Activated naive CD4-positive, alpha-beta T cell treated with anti-CD3 and anti-CD28 coated beads, Interleukin-2, amount 10 ng/mL, durations not matched to agents 7 days and 5 days (primary cell): ENCODE measurements around the gene RAB11A.

Experiments used
- CTCF ChIA-PET: fragments of 350-600 bp; sonication (Branson Sonifier 250); formaldehyde crosslinking; loops from one replicate; lab custom pipeline; 2021; ENCODE audit warnings: antibody characterized with exemption; lab: Charles Lee
- DNase-seq: peaks from one replicate; pipeline ENCODE4 v3.0.0-alpha.2; 2020
- H3K27ac Mint-ChIP-seq: one replicate; pipeline ENCODE4 v1.8.0; 2021; ENCODE audit warnings: mild to moderate bottlenecking, moderate library complexity, mixed read lengths
- H3K27me3 Mint-ChIP-seq: one replicate; pipeline ENCODE4 v1.8.0; 2021; ENCODE audit warnings: mild to moderate bottlenecking, mixed read lengths
- H3K36me3 Mint-ChIP-seq: one replicate; pipeline ENCODE4 v1.8.0; 2021; ENCODE audit warnings: mixed read lengths
- H3K4me1 Mint-ChIP-seq: one replicate; pipeline ENCODE4 v1.8.0; 2021; ENCODE audit warnings: mixed read lengths
- H3K4me3 Mint-ChIP-seq: one replicate; pipeline ENCODE4 v1.8.0; 2021; ENCODE audit warnings: mild to moderate bottlenecking, moderate library complexity, mixed read lengths
- H3K9me3 Mint-ChIP-seq: one replicate; pipeline ENCODE4 v1.8.0; 2021; ENCODE audit warnings: mixed read lengths

The RAB11A gene

GRCh38 chr15:65834603-65835282 lies 34.5 kb upstream of the RAB11A start:
- H3K4me3 Mint-ChIP-seq = no peak overlapping the region

GRCh38 chr15:65835447-65835846 lies 33.8 kb upstream of the RAB11A start:
- H3K36me3 Mint-ChIP-seq = peaks cover 1% of the 10 kb centered on the region

More at GRCh38 chr15:65834603-65835282, 34.5 kb upstream of the RAB11A start:
- H3K27me3 Mint-ChIP-seq = no peaks in the 10 kb centered on the region
- H3K36me3 Mint-ChIP-seq = peaks cover 1% of the 10 kb centered on the region
- H3K4me1 Mint-ChIP-seq = peaks cover 37% of the 10 kb centered on the region
- no peak overlapping the region for H3K27ac Mint-ChIP-seq
- H3K9me3 Mint-ChIP-seq = no peaks in the 10 kb centered on the region
- DNase-seq = no peak
- CTCF ChIA-PET = interaction anchor here (0.7 to 5.6 kb wide), 10 partner anchors 11 to 224 kb away, joined by 3 to 82 read pairs (median 3); partner anchors contain the start of gene INTS14

GRCh38 chr15:65836665-65837064 lies 32.6 kb upstream of the RAB11A start:
- Mint-ChIP-seq H3K27ac (no peak overlapping the region), H3K4me1 (peaks cover 24% of the 10 kb centered on the region), H3K27me3 (peaks cover 6% of the 10 kb centered on the region), H3K36me3 (peaks cover 1% of the 10 kb centered on the region), H3K9me3 (no peaks in the 10 kb centered on the region), H3K4me3 (no peak overlapping the region)
- CTCF ChIA-PET = interaction anchor here (0.7 to 5.6 kb wide), 18 partner anchors 10 to 247 kb away, joined by 3 to 82 read pairs (median 4); partner anchors contain the start of gene DENND4A
- no peak for DNase-seq

More at GRCh38 chr15:65835447-65835846, 33.8 kb upstream of the RAB11A start:
- Mint-ChIP-seq H3K27ac (no peak overlapping the region), H3K27me3 (no peaks in the 10 kb centered on the region), H3K4me3 (no peak overlapping the region), H3K4me1 (peaks cover 33% of the 10 kb centered on the region), H3K9me3 (no peaks in the 10 kb centered on the region)
- CTCF ChIA-PET = interaction anchor here (1.0 to 5.6 kb wide), 11 partner anchors 12 to 240 kb away, joined by 3 to 82 read pairs (median 3); partner anchors contain the start of gene INTS14
- DNase-seq = no peak

GRCh38 chr15:65837301-65838294 lies 31.7 kb upstream of the RAB11A start:
- Mint-ChIP-seq H3K4me3 (no peak overlapping the region), H3K27ac (no peak overlapping the region), H3K4me1 (peaks cover 16% of the 10 kb centered on the region), H3K27me3 (peaks cover 12% of the 10 kb centered on the region), H3K9me3 (no peaks in the 10 kb centered on the region), H3K36me3 (no peaks in the 10 kb centered on the region)
- DNase-seq = no peak
- CTCF ChIA-PET = interaction anchor here (0.6 to 5.6 kb wide), 14 partner anchors 9 to 1144 kb away, joined by 3 to 82 read pairs (median 4); partner anchors contain the start of gene DENND4A

- CTCF ChIA-PET = interaction anchor here (0.5 kb wide), 1 partner anchor 179 kb away, joined by 3 read pairs; no protein-coding TSS in a partner anchor
- H3K36me3 Mint-ChIP-seq = no peaks in the 10 kb centered on the region
- no peak for DNase-seq
- no peaks in the 10 kb centered on the region for H3K9me3 Mint-ChIP-seq
- H3K27me3 Mint-ChIP-seq = peaks cover 12% of the 10 kb centered on the region
- H3K4me3 Mint-ChIP-seq = no peak overlapping the region
- H3K4me1 Mint-ChIP-seq = no peaks in the 10 kb centered on the region
- H3K27ac Mint-ChIP-seq = no peak overlapping the region
Observed at GRCh38 chr15:65839354-65839901, 29.9 kb upstream of the RAB11A start.

- Mint-ChIP-seq H3K4me3 (no peak overlapping the region), H3K36me3 (no peaks in the 10 kb centered on the region), H3K27me3 (peaks cover 12% of the 10 kb centered on the region), H3K4me1 (no peaks in the 10 kb centered on the region), H3K9me3 (no peaks in the 10 kb centered on the region), H3K27ac (no peak overlapping the region)
- DNase-seq = no peak
- CTCF ChIA-PET = interaction anchor here (0.5 kb wide), 1 partner anchor 179 kb away, joined by 3 read pairs; no protein-coding TSS in a partner anchor
Observed at GRCh38 chr15:65839985-65840384, 29.3 kb upstream of the RAB11A start.

- Mint-ChIP-seq H3K36me3 (no peaks in the 10 kb centered on the region), H3K9me3 (no peaks in the 10 kb centered on the region), H3K27me3 (peaks cover 12% of the 10 kb centered on the region), H3K4me3 (no peak overlapping the region), H3K4me1 (no peaks in the 10 kb centered on the region), H3K27ac (no peak overlapping the region)
- DNase-seq = no peak
- CTCF ChIA-PET = interaction anchor here (0.7 kb wide), 1 partner anchor 202 kb away, joined by 3 read pairs; no protein-coding TSS in a partner anchor
Observed at GRCh38 chr15:65841121-65841930, 28.0 kb upstream of the RAB11A start.

GRCh38 chr15:65845826-65846519 lies 23.3 kb upstream of the RAB11A start:
- Mint-ChIP-seq H3K27ac (no peak overlapping the region), H3K36me3 (no peaks in the 10 kb centered on the region), H3K4me3 (no peak overlapping the region), H3K9me3 (no peaks in the 10 kb centered on the region), H3K27me3 (peaks cover 12% of the 10 kb centered on the region), H3K4me1 (no peaks in the 10 kb centered on the region)
- no peak for DNase-seq
- CTCF ChIA-PET = interaction anchor here (0.6 to 1.7 kb wide), 3 partner anchors 9 to 273 kb away, joined by 4 to 7 read pairs (median 6); no protein-coding TSS in a partner anchor

GRCh38 chr15:65847989-65848388 lies 21.3 kb upstream of the RAB11A start:
- Mint-ChIP-seq H3K4me1 (no peaks in the 10 kb centered on the region), H3K9me3 (no peaks in the 10 kb centered on the region), H3K36me3 (no peaks in the 10 kb centered on the region), H3K4me3 (no peak overlapping the region), H3K27ac (no peak overlapping the region), H3K27me3 (peaks cover 4% of the 10 kb centered on the region)
- no peak for DNase-seq
- CTCF ChIA-PET = interaction anchor here (0.7 kb wide), 1 partner anchor 330 kb away, joined by 3 read pairs; no protein-coding TSS in a partner anchor

- CTCF ChIA-PET = interaction anchor here (0.6 to 0.8 kb wide), 2 partner anchors 15 to 204 kb away, joined by 3 to 4 read pairs; no protein-coding TSS in a partner anchor
- Mint-ChIP-seq H3K27me3 (peaks cover 4% of the 10 kb centered on the region), H3K27ac (no peak overlapping the region), H3K9me3 (no peaks in the 10 kb centered on the region), H3K4me1 (peaks cover 3% of the 10 kb centered on the region), H3K4me3 (no peak overlapping the region), H3K36me3 (no peaks in the 10 kb centered on the region)
- DNase-seq = no peak
Observed at GRCh38 chr15:65851981-65852380, 17.3 kb upstream of the RAB11A start.

GRCh38 chr15:65856821-65857455 lies 12.4 kb upstream of the RAB11A start:
- CTCF ChIA-PET = interaction anchor here (0.6 to 3.1 kb wide), 16 partner anchors 12 to 227 kb away, joined by 3 to 20 read pairs (median 4); partner anchors contain the start of gene RAB11A
- peaks cover 17% of the 10 kb centered on the region for H3K27me3 Mint-ChIP-seq
- peaks cover 8% of the 10 kb centered on the region for H3K4me1 Mint-ChIP-seq
- no peaks in the 10 kb centered on the region for H3K9me3 Mint-ChIP-seq
- peak; percentile 89 for DNase-seq
- no peaks in the 10 kb centered on the region for H3K36me3 Mint-ChIP-seq
- H3K27ac Mint-ChIP-seq = no peak overlapping the region
- no peak overlapping the region for H3K4me3 Mint-ChIP-seq
